Tibial nerve (tissue), 3 donors: ENCODE data around the gene FLT3.

ENCODE experiments used
- POLR2A ChIP-seq, 2 donors: fragments of 450-650 bp; IDR thresholded peaks; one replicate each; pipeline ENCODE4 v1.6.1; 2017; ENCODE audit warnings: antibody characterized with exemption in 2 of 2, mild to moderate bottlenecking in 2 of 2, moderate library complexity in 2 of 2
- TF ChIP-seq, protein P1 (sequence below), 5 experiments: fragments of 200-600 bp in 3 of 5; fragments of 450-650 bp in 2 of 5; sonication (generic) in 3 of 5; IDR thresholded peaks; one replicate each; pipeline ENCODE4 v1.5.1; 2016 to 2019; ENCODE audit warnings: antibody characterized with exemption in 5 of 5, mild to moderate bottlenecking in 3 of 5, moderate library complexity in 2 of 5

DNA sequence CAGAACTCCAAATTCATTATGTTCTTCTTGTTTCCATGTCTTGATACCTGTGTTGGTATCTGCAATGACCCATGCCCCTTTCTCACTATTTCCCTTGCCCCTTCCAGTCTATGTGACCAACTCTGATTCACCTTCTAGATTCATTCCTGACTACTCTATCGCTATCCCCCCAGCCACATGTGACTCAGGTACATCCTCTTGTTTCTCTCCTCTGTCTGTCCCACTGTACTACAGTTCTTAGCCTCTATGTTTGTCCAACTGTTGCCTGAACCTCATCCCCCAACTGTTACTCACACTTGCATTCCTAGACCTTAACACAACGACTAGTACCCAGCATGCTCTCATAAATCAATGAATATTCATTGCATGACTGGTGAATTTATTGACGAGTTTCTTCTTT, 10.0 kb upstream of the FLT3 start:
- TF ChIP-seq POLR2A (IDR thresholded peaks at IDR 0.05): no peak
- TF ChIP-seq, protein P1, sequence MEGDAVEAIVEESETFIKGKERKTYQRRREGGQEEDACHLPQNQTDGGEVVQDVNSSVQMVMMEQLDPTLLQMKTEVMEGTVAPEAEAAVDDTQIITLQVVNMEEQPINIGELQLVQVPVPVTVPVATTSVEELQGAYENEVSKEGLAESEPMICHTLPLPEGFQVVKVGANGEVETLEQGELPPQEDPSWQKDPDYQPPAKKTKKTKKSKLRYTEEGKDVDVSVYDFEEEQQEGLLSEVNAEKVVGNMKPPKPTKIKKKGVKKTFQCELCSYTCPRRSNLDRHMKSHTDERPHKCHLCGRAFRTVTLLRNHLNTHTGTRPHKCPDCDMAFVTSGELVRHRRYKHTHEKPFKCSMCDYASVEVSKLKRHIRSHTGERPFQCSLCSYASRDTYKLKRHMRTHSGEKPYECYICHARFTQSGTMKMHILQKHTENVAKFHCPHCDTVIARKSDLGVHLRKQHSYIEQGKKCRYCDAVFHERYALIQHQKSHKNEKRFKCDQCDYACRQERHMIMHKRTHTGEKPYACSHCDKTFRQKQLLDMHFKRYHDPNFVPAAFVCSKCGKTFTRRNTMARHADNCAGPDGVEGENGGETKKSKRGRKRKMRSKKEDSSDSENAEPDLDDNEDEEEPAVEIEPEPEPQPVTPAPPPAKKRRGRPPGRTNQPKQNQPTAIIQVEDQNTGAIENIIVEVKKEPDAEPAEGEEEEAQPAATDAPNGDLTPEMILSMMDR (IDR thresholded peaks at IDR 0.05): no peak
